ENCODE results near the gene SUPT16H. TPM values are rescaled to one million over a fixed set of nuclear protein-coding genes. Genes with fewer than 3 reads are reported as not detected.

Gene SUPT16H
- polyA plus RNA-seq, 1 of the 3 experiments (the other 2 are of a cell fraction), result 53.7 TPM

DNA sequence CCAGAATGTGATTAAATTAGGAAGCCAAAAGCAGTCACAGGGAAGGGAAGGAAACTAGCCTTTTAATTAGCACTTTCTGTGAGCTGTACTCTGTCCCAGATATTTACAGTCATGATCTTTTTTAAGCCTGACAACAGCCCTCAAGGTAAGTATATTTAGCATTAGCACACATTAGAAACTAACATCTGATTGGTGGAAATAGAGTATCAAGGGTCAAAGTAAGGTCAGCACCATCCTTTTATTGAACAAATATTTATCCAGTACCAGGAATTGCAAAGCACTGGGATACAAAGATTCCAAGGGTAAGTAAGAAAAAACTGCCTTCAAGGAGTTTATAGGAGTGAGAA is 75.7 kb downstream of the SUPT16H start:
- no peaks in the 10 kb centered on the region for H3K9me3 ChIP-seq
- H3K4me3 ChIP-seq (ENCODE audit: low read depth in 2 of 2, low read length in 1 of 2), result no peak overlapping the region
- POLR2A ChIA-PET, result no interaction called here
- no peak overlapping the region for H3K9ac ChIP-seq
- H3K79me2 ChIP-seq (ENCODE audit: insufficient read depth), result no peaks in the 10 kb centered on the region
- H3K4me1 ChIP-seq (ENCODE audit: control insufficient read depth in 1 of 2, insufficient read depth in 2 of 2, low read depth in 1 of 2, low read length in 1 of 2), result no peaks in the 10 kb centered on the region; a peak in 1 of 4 replicates
- H3K9me2 ChIP-seq, result no peaks in the 10 kb centered on the region
- H2AFZ ChIP-seq (ENCODE audit: low read depth), result no peak overlapping the region
- no peak overlapping the region for H3K27ac ChIP-seq (ENCODE audit: low read depth in 2 of 2, low read length in 1 of 2)
- no peak for TF ChIP-seq FOSL2 (IDR thresholded peaks at IDR 0.05; ENCODE audit: borderline replicate concordance, low read depth)
- no peak for TF ChIP-seq FOXJ3 (CRISPR knock-in tag; IDR thresholded peaks at IDR 0.05)
- no peak for TF ChIP-seq RAD21 (IDR thresholded peaks at IDR 0.05; ENCODE audit: low read length)
- TF ChIP-seq, protein P1, sequence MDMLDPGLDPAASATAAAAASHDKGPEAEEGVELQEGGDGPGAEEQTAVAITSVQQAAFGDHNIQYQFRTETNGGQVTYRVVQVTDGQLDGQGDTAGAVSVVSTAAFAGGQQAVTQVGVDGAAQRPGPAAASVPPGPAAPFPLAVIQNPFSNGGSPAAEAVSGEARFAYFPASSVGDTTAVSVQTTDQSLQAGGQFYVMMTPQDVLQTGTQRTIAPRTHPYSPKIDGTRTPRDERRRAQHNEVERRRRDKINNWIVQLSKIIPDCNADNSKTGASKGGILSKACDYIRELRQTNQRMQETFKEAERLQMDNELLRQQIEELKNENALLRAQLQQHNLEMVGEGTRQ (IDR thresholded peaks at IDR 0.05; ENCODE audit: borderline replicate concordance, low read depth, low read length), result no peak
- TF ChIP-seq POLR2AphosphoS5 (IDR thresholded peaks at IDR 0.05; ENCODE audit: low read depth, low read length), result no peak
- TF ChIP-seq TCF12 (IDR thresholded peaks at IDR 0.05), result no peak
- no peak for TF ChIP-seq TEAD4 (IDR thresholded peaks at IDR 0.05; ENCODE audit: borderline replicate concordance, insufficient read depth)
- no peak for TF ChIP-seq SIN3A (IDR thresholded peaks at IDR 0.05; ENCODE audit: borderline replicate concordance, low read depth, low read length)
- TF ChIP-seq EZH2phosphoT487 (IDR thresholded peaks at IDR 0.05; ENCODE audit: borderline replicate concordance, low read depth), result no peak
- TF ChIP-seq, protein P2, sequence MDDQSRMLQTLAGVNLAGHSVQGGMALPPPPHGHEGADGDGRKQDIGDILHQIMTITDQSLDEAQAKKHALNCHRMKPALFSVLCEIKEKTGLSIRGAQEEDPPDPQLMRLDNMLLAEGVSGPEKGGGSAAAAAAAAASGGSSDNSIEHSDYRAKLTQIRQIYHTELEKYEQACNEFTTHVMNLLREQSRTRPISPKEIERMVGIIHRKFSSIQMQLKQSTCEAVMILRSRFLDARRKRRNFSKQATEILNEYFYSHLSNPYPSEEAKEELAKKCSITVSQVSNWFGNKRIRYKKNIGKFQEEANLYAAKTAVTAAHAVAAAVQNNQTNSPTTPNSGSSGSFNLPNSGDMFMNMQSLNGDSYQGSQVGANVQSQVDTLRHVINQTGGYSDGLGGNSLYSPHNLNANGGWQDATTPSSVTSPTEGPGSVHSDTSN (IDR thresholded peaks at IDR 0.05), result no peak
- TF ChIP-seq MXI1 (IDR thresholded peaks at IDR 0.05; ENCODE audit: low read depth, low read length), result no peak
- no peak for TF ChIP-seq ELF1 (IDR thresholded peaks at IDR 0.05)
- no peak for TF ChIP-seq MEF2A (IDR thresholded peaks at IDR 0.05; ENCODE audit: borderline replicate concordance, low read depth)
- TF ChIP-seq, protein P3, sequence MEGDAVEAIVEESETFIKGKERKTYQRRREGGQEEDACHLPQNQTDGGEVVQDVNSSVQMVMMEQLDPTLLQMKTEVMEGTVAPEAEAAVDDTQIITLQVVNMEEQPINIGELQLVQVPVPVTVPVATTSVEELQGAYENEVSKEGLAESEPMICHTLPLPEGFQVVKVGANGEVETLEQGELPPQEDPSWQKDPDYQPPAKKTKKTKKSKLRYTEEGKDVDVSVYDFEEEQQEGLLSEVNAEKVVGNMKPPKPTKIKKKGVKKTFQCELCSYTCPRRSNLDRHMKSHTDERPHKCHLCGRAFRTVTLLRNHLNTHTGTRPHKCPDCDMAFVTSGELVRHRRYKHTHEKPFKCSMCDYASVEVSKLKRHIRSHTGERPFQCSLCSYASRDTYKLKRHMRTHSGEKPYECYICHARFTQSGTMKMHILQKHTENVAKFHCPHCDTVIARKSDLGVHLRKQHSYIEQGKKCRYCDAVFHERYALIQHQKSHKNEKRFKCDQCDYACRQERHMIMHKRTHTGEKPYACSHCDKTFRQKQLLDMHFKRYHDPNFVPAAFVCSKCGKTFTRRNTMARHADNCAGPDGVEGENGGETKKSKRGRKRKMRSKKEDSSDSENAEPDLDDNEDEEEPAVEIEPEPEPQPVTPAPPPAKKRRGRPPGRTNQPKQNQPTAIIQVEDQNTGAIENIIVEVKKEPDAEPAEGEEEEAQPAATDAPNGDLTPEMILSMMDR (IDR thresholded peaks at IDR 0.05), result no peak
- no peak for TF ChIP-seq RXRA (IDR thresholded peaks at IDR 0.05; ENCODE audit: borderline replicate concordance, low read depth)
- no peaks in the 10 kb centered on the region for H3F3A ChIP-seq (replicated peaks; ENCODE audit: insufficient read depth)
- peaks cover 19% of the 10 kb centered on the region; the same call in 1 of the 2 replicates for H3K27me3 ChIP-seq (ENCODE audit: insufficient read depth)
- H4K20me1 ChIP-seq (ENCODE audit: insufficient read depth), result no peaks in the 10 kb centered on the region
- CTCF ChIA-PET, result interaction anchor here (1.4 kb wide), 1 partner anchor 12 kb away, joined by 3 read pairs; no protein-coding TSS in a partner anchor
- no peak overlapping the region for H3K4me2 ChIP-seq
- DNase-seq, result no peak
- no peaks in the 10 kb centered on the region for H3K36me3 ChIP-seq (replicated peaks in 1 of 2; ENCODE audit: control insufficient read depth in 1 of 2, insufficient read depth in 2 of 2, low read length in 1 of 2)

DNA sequence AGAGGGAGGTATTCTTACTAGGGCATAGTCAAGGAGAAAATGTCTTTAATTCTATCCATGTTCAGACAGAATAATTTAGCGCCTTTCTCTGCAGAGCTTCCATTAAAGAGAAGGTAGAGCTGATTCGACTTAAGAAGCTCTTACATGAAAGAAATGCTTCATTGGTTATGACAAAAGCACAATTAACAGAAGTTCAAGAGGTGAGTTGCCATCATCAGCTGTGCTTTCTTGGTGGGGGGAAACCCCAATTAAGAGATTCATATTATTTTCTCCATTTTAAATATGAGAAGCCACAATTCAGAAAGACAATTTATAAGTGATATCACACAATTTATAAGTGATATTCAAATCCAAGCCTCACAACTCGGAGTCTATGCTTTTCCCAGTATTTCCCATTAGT is 76.2 kb downstream of the SUPT16H start:
- H3K9me3 ChIP-seq, result no peaks in the 10 kb centered on the region
- peaks cover 17% of the 10 kb centered on the region; the same call in 1 of the 2 replicates for H3K27me3 ChIP-seq (ENCODE audit: insufficient read depth)
- no peak overlapping the region for H3K27ac ChIP-seq (ENCODE audit: low read depth in 2 of 2, low read length in 1 of 2)
- no peaks in the 10 kb centered on the region; a peak in 1 of 4 replicates for H3K4me1 ChIP-seq (ENCODE audit: control insufficient read depth in 1 of 2, insufficient read depth in 2 of 2, low read depth in 1 of 2, low read length in 1 of 2)
- no peak overlapping the region for H3K9ac ChIP-seq
- CTCF ChIA-PET, result interaction anchor here (1.4 kb wide), 1 partner anchor 12 kb away, joined by 3 read pairs; no protein-coding TSS in a partner anchor
- no peaks in the 10 kb centered on the region for H3K79me2 ChIP-seq (ENCODE audit: insufficient read depth)
- H2AFZ ChIP-seq (ENCODE audit: low read depth), result no peak overlapping the region
- no peaks in the 10 kb centered on the region for H3F3A ChIP-seq (replicated peaks; ENCODE audit: insufficient read depth)
- H3K4me3 ChIP-seq (ENCODE audit: low read depth in 2 of 2, low read length in 1 of 2), result no peak overlapping the region
- no peaks in the 10 kb centered on the region for H3K9me2 ChIP-seq
- H4K20me1 ChIP-seq (ENCODE audit: insufficient read depth), result no peaks in the 10 kb centered on the region
- H3K36me3 ChIP-seq (replicated peaks in 1 of 2; ENCODE audit: control insufficient read depth in 1 of 2, insufficient read depth in 2 of 2, low read length in 1 of 2), result no peaks in the 10 kb centered on the region
- TF ChIP-seq NRF1 (IDR thresholded peaks at IDR 0.05; ENCODE audit: low read depth, low read length) (no peak), SIN3A (IDR thresholded peaks at IDR 0.05; ENCODE audit: borderline replicate concordance, low read depth, low read length) (no peak), RFX5 (IDR thresholded peaks at IDR 0.05; ENCODE audit: low read length) (no peak), EP300 (IDR thresholded peaks at IDR 0.05; ENCODE audit: borderline replicate concordance in 1 of 2, low read depth in 1 of 2, low read length in 1 of 2) (no peak), FOXJ3 (CRISPR knock-in tag; IDR thresholded peaks at IDR 0.05) (no peak), NFIC (IDR thresholded peaks at IDR 0.05; ENCODE audit: borderline replicate concordance) (no peak), TAF1 (IDR thresholded peaks at IDR 0.05; ENCODE audit: borderline replicate concordance, low read depth, low read length) (no peak), POLR2AphosphoS5 (IDR thresholded peaks at IDR 0.05; ENCODE audit: low read depth, low read length) (no peak)
- TF ChIP-seq, protein P1 (IDR thresholded peaks at IDR 0.05; ENCODE audit: borderline replicate concordance, low read depth, low read length), result no peak
- TF ChIP-seq, protein P3 (IDR thresholded peaks at IDR 0.05), result no peak
- POLR2A ChIA-PET, result no interaction called here
- H3K4me2 ChIP-seq, result no peak overlapping the region
- 64% methylated on average over 3 of the region's 3 CpGs for WGBS (ENCODE audit: low lambda C conversion rate)
- DNase-seq, result no peak
